Activated CD4-positive, alpha-beta T cell treated with anti-CD3 and anti-CD28 coated beads, Interleukin-2, amount 10 ng/mL, durations not matched to agents 7 days and 5 days (primary cell): ENCODE results near the gene NOCT. TPM values are rescaled to one million over a fixed set of nuclear protein-coding genes. Genes with fewer than 3 reads are reported as not detected.
A peak's percentile ranks its signal among the peaks of the same experiment; 100 is the strongest.

Source experiments
- CTCF ChIA-PET: fragments of 350-600 bp; sonication (Branson Sonifier 250); formaldehyde crosslinking; loops from one replicate; lab custom pipeline; 2021; ENCODE audit warnings: antibody characterized with exemption; lab: Charles Lee
- POLR2A ChIA-PET: fragments of 350-600 bp; sonication (Branson Sonifier 250); formaldehyde crosslinking; loops from one replicate; lab custom pipeline; 2021; ENCODE audit warnings: antibody characterized with exemption; lab: Charles Lee
- DNase-seq: peaks from one replicate; pipeline ENCODE4 v3.0.0-alpha.2; 2020
- H3K27ac Mint-ChIP-seq: one replicate; pipeline ENCODE4 v1.8.0; 2021; ENCODE audit warnings: mild to moderate bottlenecking, moderate library complexity, mixed read lengths
- H3K27me3 Mint-ChIP-seq: one replicate; pipeline ENCODE4 v1.8.0; 2021; ENCODE audit warnings: mixed read lengths
- H3K36me3 Mint-ChIP-seq: one replicate; pipeline ENCODE4 v1.8.0; 2021; ENCODE audit warnings: low read depth, mixed read lengths
- H3K4me1 Mint-ChIP-seq: one replicate; pipeline ENCODE4 v1.8.0; 2021; ENCODE audit warnings: mixed read lengths
- H3K4me3 Mint-ChIP-seq: one replicate; pipeline ENCODE4 v1.8.0; 2021; ENCODE audit warnings: mild to moderate bottlenecking, moderate library complexity, mixed read lengths
- H3K9me3 Mint-ChIP-seq: one replicate; pipeline ENCODE4 v1.8.0; 2021; ENCODE audit warnings: mixed read lengths
- total RNA-seq, 2 experiments: library from RNA; stranded (reverse); gene quantifications; one replicate each; pipeline ENCODE4 v1.2.3, GENCODE V29; 2021

NOCT gene
- total RNA-seq, 2 experiments from 2014 or later = 5.4 to 6.8 TPM

DNA sequence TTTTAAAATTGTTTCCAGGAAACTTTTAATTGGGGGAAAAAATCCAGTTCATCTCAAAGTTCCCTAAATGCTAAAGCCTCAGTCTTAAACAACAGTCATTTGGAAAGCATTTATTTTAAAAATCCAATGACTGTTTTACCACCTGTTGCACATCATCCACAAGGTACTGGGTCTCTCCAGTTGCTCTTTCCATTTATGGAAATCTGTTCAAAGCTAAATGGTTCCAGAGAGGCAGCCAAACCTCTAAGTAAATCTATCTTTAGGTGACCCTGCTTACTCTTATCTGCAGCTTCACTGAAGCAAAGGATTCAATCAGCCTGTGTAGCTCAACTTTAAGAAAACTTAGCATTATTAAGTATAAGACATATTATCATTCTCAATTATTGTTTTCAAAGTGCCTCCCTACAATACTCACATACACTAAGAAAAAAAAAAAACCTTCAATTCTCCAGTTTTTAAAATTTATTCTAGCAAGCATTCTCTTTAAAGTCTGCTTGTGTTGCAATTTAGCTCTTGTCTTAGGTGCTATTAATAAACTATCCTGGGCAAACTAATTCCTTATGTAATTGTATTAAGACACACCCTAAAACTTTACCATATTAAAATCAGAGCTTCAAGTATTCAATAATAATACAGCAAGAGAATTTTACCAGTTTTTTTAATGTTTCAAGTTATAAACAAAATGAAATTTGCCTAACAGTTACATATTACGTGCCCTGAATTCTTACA, 60.6 kb downstream of the NOCT start:
- CTCF ChIA-PET = interaction anchor here (0.7 to 1.5 kb wide), 2 partner anchors 22 to 46 kb away, joined by 3 to 4 read pairs; no protein-coding TSS in a partner anchor

DNA sequence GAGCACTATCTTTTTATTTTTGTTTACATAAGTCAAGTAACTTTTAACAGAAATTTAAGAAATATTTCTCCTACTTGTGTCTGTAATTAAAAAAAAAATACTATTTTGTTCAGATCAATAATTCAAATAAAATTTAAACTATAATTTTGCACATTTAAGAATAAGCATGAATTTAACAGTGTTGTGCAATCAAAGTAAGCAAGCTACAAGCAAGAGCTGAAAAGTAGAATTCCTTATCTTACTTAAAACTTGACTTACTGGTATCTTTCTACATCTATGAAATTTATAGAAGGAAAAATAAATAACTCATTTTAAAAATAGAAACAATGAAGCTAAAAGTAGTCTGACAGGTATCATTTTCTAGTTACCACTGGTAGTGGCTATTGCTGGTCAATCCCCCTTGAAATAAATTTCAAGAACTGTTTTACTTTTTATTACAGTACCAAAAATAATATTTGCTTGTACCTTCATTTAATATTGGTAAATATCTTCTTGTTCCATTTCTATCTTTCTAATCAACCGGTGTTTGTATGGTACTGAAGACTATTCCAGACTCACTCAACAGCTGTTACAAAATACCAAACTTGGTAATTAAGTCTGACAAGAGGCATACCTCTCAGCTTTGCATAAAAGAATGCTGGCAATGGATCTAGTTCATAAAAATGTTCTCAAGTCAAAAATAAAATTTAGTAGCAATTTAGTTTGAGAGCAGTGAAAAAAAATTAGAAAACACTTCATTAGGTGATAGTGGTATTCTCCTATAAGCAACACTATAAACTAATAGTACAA, 62.2 kb downstream of the NOCT start:
- CTCF ChIA-PET = interaction anchor here (0.6 to 0.7 kb wide), 2 partner anchors 23 to 52 kb away, joined by 3 read pairs; no protein-coding TSS in a partner anchor
- POLR2A ChIA-PET = interaction anchor here (0.6 kb wide), 1 partner anchor 16 kb away, joined by 3 read pairs; no protein-coding TSS in a partner anchor
- H3K4me3 Mint-ChIP-seq = no peak overlapping the region

More for the DNA sequence above, 60.6 kb downstream of the NOCT start:
- Mint-ChIP-seq H3K9me3 (no peaks in the 10 kb centered on the region), H3K27me3 (no peaks in the 10 kb centered on the region), H3K36me3 (peaks cover 11% of the 10 kb centered on the region), H3K4me1 (peaks cover 31% of the 10 kb centered on the region), H3K4me3 (no peak overlapping the region), H3K27ac (peak overlapping the region; percentile 9)
- POLR2A ChIA-PET = no interaction called here
- no peak for DNase-seq

DNA sequence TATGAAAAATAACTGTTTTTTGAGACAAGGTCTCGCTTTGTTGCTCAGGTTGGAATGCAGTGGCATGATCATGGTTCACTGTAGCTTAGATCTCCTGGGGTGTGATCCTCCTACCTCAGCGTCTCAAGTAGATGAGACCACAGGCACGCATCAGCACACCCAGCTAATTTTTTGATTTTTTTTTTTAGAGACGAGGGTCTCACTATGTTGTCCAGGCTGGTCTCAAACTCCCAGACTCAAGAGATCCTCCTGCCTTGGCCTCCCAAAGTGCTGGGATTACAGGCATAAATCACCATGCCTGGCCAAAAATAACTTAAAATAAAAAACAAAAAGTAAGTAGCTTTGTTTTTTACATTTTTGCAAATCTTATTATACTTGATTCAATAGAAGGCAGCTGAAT, 63.3 kb downstream of the NOCT start:
- H3K4me3 Mint-ChIP-seq = no peak overlapping the region
- no peak for DNase-seq
- ChIA-PET POLR2A (no interaction called here), CTCF (interaction anchor here (0.6 to 1.2 kb wide), 7 partner anchors 12 to 1371 kb away, joined by 3 to 5 read pairs (median 4); no protein-coding TSS in a partner anchor)
- H3K36me3 Mint-ChIP-seq = peaks cover 19% of the 10 kb centered on the region
- H3K9me3 Mint-ChIP-seq = no peaks in the 10 kb centered on the region
- no peak overlapping the region for H3K27ac Mint-ChIP-seq
- peaks cover 41% of the 10 kb centered on the region for H3K4me1 Mint-ChIP-seq
- H3K27me3 Mint-ChIP-seq = no peaks in the 10 kb centered on the region

More for the DNA sequence above, 62.2 kb downstream of the NOCT start:
- Mint-ChIP-seq H3K27ac (no peak overlapping the region), H3K9me3 (no peaks in the 10 kb centered on the region), H3K36me3 (peaks cover 14% of the 10 kb centered on the region), H3K27me3 (no peaks in the 10 kb centered on the region), H3K4me1 (peaks cover 41% of the 10 kb centered on the region)
- no peak for DNase-seq

- Mint-ChIP-seq H3K4me3 (peak overlapping the region; percentile 81), H3K36me3 (peaks cover 21% of the 10 kb centered on the region), H3K27me3 (no peaks in the 10 kb centered on the region), H3K27ac (peak overlapping the region; percentile 99), H3K9me3 (no peaks in the 10 kb centered on the region), H3K4me1 (peaks cover 36% of the 10 kb centered on the region)
- ChIA-PET CTCF (interaction anchor here (1.0 to 1.1 kb wide), 3 partner anchors 9 to 213 kb away, joined by 3 to 4 read pairs (median 3); no protein-coding TSS in a partner anchor), POLR2A (interaction anchor here (1.0 kb wide), 1 partner anchor 218 kb away, joined by 3 read pairs; the partner anchor contains the start of gene NAA15)
- peak; percentile 96 for DNase-seq
Measured at GRCh38 chr4:139082750-139083606, 67.4 kb downstream of the NOCT start.

GRCh38 chr4:139083607-139083955, 68.0 kb downstream of the NOCT start:
- no peaks in the 10 kb centered on the region for H3K27me3 Mint-ChIP-seq
- peak overlapping the region; percentile 81 for H3K4me3 Mint-ChIP-seq
- H3K27ac Mint-ChIP-seq = peak overlapping the region; percentile 99
- CTCF ChIA-PET = interaction anchor here (1.0 to 1.6 kb wide), 2 partner anchors 24 to 212 kb away, joined by 3 to 4 read pairs; no protein-coding TSS in a partner anchor
- peaks cover 21% of the 10 kb centered on the region for H3K36me3 Mint-ChIP-seq
- POLR2A ChIA-PET = no interaction called here
- peaks cover 33% of the 10 kb centered on the region for H3K4me1 Mint-ChIP-seq
- peak; percentile 68 for DNase-seq
- no peaks in the 10 kb centered on the region for H3K9me3 Mint-ChIP-seq

- Mint-ChIP-seq H3K4me3 (peak overlapping the region; percentile 81), H3K27me3 (no peaks in the 10 kb centered on the region), H3K4me1 (peaks cover 33% of the 10 kb centered on the region), H3K9me3 (no peaks in the 10 kb centered on the region), H3K27ac (peak overlapping the region; percentile 99), H3K36me3 (peaks cover 21% of the 10 kb centered on the region)
- ChIA-PET POLR2A (no interaction called here), CTCF (interaction anchor here (1.0 to 1.6 kb wide), 2 partner anchors 25 to 212 kb away, joined by 3 to 4 read pairs; no protein-coding TSS in a partner anchor)
- DNase-seq = peak; percentile 86
Measured at GRCh38 chr4:139083956-139084803, 68.6 kb downstream of the NOCT start.

- peaks cover 21% of the 10 kb centered on the region for H3K36me3 Mint-ChIP-seq
- POLR2A ChIA-PET = no interaction called here
- H3K27ac Mint-ChIP-seq = peak overlapping the region; percentile 82
- peaks cover 31% of the 10 kb centered on the region for H3K4me1 Mint-ChIP-seq
- DNase-seq = no peak
- CTCF ChIA-PET = interaction anchor here (1.6 kb wide), 1 partner anchor 211 kb away, joined by 4 read pairs; no protein-coding TSS in a partner anchor
- H3K9me3 Mint-ChIP-seq = no peaks in the 10 kb centered on the region
- peak overlapping the region; percentile 81 for H3K4me3 Mint-ChIP-seq
- no peaks in the 10 kb centered on the region for H3K27me3 Mint-ChIP-seq
Measured at GRCh38 chr4:139084804-139085093, 69.2 kb downstream of the NOCT start.

DNA sequence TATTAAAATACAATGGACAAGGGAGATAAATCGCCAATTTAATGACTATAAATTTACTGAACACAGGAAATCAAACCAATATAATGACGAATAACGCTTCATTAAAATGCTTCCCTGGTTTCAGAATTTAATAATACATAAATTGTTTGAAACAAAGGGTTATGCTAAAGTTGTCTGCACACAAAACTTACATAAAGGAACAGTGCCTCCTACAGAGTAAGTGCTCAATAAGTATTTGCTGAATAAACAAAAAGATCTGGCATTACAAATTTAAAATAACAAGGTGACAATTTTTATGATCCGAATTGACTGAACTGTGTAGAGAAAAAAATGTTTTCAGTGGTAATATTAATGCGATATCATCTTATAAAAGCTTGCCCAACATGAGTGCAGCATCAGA, 69.6 kb downstream of the NOCT start:
- ChIA-PET POLR2A (no interaction called here), CTCF (interaction anchor here (1.6 kb wide), 1 partner anchor 211 kb away, joined by 4 read pairs; no protein-coding TSS in a partner anchor)
- H3K9me3 Mint-ChIP-seq = no peaks in the 10 kb centered on the region
- H3K4me1 Mint-ChIP-seq = peaks cover 28% of the 10 kb centered on the region
- peaks cover 19% of the 10 kb centered on the region for H3K36me3 Mint-ChIP-seq
- no peak overlapping the region for H3K27ac Mint-ChIP-seq
- no peak for DNase-seq
- H3K27me3 Mint-ChIP-seq = no peaks in the 10 kb centered on the region
- peak overlapping the region; percentile 81 for H3K4me3 Mint-ChIP-seq

DNA sequence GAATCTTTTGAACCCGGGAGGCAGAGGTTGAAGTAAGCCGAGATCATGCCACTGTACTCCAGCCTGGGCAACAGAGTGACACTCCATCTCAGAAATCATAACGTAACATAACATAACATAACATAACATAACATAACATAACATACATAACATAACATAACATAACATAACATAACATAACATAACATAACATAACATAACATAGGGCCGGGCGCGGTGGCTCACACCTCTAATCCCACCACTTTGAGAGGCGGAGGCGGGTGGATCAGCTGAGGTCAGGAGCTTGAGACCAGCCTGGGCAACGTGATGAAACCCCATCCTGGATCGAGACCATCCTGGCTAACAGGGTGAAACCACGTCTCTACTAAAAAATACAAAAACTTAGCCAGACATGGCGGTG, 76.7 kb downstream of the NOCT start:
- no peak overlapping the region for H3K27ac Mint-ChIP-seq
- H3K4me1 Mint-ChIP-seq = no peaks in the 10 kb centered on the region
- H3K27me3 Mint-ChIP-seq = no peaks in the 10 kb centered on the region
- no peaks in the 10 kb centered on the region for H3K9me3 Mint-ChIP-seq
- DNase-seq = no peak
- H3K4me3 Mint-ChIP-seq = no peak overlapping the region
- no peaks in the 10 kb centered on the region for H3K36me3 Mint-ChIP-seq
- CTCF ChIA-PET = interaction anchor here (0.6 kb wide), 1 partner anchor 795 kb away, joined by 3 read pairs; no protein-coding TSS in a partner anchor
- POLR2A ChIA-PET = no interaction called here
